Ovary (tissue), 3 donors: Measurements from ENCODE around the gene CD84.

Experiments
- CTCF ChIP-seq, 3 donors: fragments of 450-650 bp in 2 of 3; fragments of 200-600 bp in 1 of 3; IDR thresholded peaks; one replicate each; pipeline versions ENCODE4 v1.5.1 to v1.8.0; 2016 to 2022; ENCODE audit warnings: antibody characterized with exemption in 3 of 3, mild to moderate bottlenecking in 1 of 3
- EP300 ChIP-seq: sonication (generic); formaldehyde crosslinking; IDR thresholded peaks from one replicate; pipeline ENCODE4 v1.6.1; 2017; ENCODE audit warnings: antibody characterized with exemption
- POLR2A ChIP-seq: fragments of 450-650 bp; IDR thresholded peaks from one replicate; pipeline ENCODE4 v1.6.1; 2017; ENCODE audit warnings: antibody characterized with exemption, mild to moderate bottlenecking, moderate library complexity
- donor health status: DM: no; HTN: no; CAD: no.

- no peak for TF ChIP-seq POLR2A
- TF ChIP-seq CTCF (IDR thresholded peaks at IDR 0.05): no peak
- TF ChIP-seq EP300: no peak
Observed at GRCh38 chr1:160494620-160495019, 84.7 kb downstream of the CD84 start.
